Activated gamma-delta T cell treated with Interleukin-2 at 50 U/mL for 16 hours (primary cell): ENCODE data around the gene TRAM2.

Source experiments
- DNase-seq: peaks from one replicate; pipeline ENCODE4 v3.0.0-alpha.2; 2020

Gene TRAM2

DNA sequence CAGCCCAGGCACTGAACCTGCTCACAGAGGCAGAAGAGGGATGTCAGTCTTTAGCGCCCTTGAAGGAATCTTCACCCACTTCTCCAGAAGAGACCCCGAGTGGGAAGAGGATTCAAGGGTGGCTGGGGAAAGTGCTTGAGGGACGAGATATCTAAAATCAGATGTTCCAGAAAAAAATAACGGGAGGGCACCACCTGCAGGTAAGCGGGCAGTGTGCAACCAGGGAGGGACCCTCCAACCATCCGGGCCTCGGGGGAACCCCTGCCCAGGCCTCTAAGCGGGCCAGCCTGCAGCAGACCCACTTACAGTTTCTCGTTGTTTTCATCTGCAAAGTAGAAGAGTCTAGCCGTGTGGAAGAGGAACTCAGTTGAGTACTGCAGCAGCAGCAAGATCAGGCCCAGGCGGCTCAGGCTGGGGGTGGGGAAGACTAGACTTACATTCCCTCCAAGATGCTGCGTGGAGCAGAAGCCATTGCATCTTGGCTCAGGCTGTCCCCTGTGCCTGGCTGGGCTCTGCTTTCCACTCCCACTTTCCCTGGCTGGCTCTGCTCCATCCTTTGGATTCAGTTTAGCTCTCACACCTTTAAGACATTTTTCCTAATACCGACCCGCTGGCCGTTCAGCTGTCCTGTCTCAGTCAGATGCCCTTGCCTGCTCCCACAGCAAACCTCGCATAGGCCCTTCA, 71.0 kb downstream of the TRAM2 start:
- DNase-seq: no peak

DNA sequence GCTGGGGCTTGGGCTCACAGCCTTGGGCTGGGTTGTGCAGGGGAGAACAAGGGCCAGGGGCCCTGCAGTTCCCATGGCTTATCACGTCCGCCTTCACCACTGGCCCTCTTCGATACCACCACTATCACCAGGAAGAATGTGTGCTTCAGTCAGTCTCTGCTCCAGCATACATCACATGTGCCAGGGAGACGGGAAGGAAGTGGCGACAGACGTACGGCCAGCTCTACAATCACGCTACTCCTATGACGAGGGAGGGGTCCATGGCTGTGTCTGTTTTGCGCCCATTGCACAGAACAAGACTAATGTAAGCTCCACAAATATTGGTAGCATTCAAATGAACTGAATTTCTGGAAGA, 72.1 kb downstream of the TRAM2 start:
- DNase-seq: no peak

- DNase-seq: no peak
Measured at GRCh38 chr6:52503851-52504781, 72.7 kb downstream of the TRAM2 start.

DNA sequence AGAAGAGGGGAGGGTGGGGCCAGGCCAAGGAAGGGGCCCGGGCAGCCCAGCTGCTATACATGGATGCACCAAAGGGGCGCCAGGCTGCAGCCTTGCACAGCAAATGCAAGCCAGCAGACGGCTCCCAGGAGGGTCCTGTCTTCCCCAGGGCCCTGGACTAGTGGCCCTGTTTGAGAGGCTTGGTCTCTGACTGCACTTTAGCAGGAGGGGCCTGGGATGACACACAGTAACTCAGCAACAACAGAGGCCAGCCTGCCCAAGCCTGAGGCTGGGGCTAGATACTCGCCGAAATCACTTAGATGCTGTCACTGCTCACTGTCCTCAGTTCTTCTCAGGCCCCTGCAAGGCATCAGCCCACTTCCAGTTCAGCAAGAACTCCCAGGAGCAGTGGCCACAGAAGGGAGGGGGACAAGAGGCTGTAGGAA, 73.5 kb downstream of the TRAM2 start:
- no peak for DNase-seq

DNA sequence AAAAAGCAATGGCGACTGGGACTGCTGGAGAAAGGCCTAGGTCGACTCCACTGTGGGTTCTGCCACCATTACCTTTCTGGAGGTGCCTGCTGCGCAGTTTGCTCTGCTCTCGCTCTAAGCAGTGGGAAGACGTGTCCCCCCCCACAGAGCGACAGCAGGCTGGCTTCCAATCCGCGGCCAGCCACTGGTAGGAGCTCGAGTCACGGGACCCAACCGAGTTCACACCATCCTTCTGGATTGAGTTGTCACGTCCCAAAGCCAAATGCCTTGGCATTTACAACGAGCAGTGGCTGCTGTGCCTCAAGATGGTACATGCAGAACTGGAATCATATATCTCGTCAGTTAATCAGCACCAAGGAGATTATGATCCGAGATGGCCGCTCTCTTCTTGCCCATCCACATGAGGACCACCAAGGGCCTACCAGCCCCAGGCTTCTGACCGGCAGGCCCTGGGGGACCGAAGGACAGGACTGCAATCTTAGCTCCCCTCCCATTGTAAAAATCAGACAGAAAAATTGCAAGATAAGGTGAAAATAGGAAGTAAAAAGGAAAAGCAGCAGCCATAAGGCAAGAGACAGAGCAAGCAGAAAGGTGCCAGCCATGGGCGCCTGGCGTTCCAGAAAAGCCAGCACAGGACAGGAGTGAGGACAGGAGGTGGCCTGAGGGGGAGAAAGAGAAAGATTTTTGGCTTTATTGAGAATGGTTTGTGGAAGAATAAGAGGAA, 74.4 kb downstream of the TRAM2 start:
- DNase-seq: no peak

DNA sequence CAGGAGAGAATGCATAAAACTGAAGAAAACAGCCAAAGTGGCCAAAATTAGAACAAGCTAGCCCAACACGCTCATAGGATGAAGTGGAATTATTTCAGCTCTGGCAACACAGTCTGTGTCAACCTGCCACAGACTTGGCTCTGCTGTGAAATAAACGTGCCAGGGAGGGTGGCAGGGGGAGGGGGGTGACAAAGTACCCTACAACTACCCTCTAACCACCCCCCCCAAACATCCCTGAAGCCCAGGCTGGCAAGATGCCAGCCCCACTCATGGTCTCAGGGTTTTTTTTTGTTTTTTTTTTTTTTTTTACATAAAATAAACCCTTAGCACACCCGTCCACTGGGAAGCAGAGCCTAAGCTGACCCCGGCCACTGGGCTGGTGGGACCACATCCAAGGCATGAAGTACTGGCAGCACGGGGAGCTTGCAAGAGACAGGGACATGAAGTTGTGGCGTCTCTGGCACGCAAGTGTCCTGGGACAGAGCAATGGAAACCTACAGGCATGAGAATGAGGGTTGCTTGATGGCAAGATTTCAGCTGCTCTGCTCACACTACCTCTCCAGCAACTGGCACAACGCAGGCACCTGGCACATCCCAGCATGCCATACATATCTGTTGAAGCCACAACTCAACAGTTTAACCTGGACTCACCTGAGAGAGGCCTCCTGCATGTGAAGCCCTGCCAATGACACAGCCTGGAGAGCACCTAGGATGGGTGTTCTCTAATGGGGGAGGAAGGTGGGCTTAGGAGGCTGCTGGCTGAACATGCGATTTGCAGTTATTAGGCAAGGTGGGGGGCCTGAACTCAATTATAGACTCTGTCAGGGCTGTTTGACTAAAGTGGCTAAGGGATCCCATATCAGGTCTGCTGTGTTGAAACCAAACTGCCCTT, 76.4 kb downstream of the TRAM2 start:
- DNase-seq: no peak

DNA sequence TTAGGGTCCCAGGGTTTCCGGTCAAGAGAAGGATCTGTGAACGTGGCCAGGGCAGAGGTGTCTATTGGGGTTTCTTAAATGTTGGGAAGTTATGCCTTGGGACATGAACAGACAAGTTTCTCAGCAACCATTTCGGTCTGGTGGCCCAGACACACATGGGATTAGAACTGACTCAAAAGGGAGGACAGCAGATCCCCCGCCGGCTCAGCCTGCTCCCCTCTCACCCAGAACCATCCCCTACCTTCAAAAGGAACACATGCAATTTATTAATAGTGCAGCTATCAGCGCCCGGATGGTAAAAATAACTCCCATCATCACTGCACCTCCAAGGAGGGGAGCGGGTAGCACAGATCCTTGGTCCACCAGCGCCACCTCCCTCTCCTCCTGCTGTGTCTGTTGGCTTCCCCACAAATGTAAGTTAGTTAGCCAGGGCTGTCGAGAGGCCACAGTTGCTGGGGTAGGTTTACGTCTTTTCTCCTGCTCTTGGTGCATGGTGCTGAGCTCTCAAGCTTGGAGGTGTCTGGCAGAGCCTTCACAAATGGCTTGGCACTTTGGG, 77.1 kb downstream of the TRAM2 start:
- no peak for DNase-seq

DNA sequence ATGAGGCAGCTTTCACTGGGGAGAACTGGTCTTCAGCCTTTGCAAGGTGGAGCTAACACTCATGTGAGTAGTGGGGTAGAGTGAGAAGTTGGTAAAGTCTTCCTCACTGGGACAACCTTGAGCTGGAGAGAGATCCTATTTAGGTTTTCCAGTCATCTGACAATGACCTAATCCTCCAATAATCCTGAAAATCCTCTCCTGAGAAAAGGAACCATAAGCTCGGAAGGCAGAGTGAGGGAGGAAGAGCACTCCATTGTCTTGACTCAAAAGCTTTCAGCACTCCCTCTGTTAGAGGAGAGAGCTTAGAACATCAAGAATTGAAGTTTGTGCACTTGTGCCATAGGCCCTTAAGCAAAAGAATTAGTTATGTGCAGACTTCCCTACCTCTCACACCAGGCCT, 77.8 kb downstream of the TRAM2 start:
- DNase-seq: no peak

- no peak for DNase-seq
Measured at GRCh38 chr6:52498538-52499017, 78.3 kb downstream of the TRAM2 start.

DNA sequence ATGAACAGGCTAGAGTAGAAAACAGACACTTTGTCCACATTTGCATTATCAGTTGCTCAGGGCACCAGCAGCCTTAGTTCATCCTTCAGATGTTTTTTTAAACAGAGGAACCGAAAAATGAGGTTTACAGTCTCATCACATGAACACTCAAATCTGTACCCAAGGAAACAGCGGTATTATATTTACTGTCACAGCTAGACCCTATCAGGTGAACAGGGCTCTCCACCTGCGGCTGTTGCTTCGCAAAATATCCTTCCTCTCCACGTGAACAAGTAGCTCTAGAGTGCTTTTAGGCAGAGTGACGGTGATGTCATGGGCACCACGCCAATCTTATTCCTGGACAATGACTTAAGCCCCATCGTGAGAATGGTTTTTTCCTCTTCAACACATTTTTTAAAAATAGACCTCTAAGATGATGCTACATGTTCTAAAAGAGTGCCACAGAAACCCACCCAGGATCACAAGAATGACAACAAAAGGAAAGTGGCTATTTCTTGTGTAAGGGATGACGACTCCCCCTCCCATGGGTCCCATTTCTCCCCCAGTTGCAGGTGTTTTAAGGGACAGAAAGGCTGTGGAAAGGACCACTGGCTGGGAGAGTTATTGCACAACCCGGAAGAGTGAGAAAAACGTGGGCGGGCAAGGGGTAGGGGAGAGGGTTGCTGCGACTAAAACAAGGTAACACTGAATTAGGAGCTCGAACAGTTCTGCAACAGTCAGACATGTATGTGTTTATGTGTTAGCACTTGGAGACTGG, 79.0 kb downstream of the TRAM2 start:
- no peak for DNase-seq

- no peak for DNase-seq
Measured at GRCh38 chr6:52496631-52497030, 80.2 kb downstream of the TRAM2 start.

- DNase-seq: no peak
Measured at GRCh38 chr6:52495922-52496321, 80.9 kb downstream of the TRAM2 start.

- DNase-seq: no peak
Measured at GRCh38 chr6:52494298-52495072, 82.4 kb downstream of the TRAM2 start.

GRCh38 chr6:52493669-52494068, 83.2 kb downstream of the TRAM2 start:
- DNase-seq: no peak

DNA sequence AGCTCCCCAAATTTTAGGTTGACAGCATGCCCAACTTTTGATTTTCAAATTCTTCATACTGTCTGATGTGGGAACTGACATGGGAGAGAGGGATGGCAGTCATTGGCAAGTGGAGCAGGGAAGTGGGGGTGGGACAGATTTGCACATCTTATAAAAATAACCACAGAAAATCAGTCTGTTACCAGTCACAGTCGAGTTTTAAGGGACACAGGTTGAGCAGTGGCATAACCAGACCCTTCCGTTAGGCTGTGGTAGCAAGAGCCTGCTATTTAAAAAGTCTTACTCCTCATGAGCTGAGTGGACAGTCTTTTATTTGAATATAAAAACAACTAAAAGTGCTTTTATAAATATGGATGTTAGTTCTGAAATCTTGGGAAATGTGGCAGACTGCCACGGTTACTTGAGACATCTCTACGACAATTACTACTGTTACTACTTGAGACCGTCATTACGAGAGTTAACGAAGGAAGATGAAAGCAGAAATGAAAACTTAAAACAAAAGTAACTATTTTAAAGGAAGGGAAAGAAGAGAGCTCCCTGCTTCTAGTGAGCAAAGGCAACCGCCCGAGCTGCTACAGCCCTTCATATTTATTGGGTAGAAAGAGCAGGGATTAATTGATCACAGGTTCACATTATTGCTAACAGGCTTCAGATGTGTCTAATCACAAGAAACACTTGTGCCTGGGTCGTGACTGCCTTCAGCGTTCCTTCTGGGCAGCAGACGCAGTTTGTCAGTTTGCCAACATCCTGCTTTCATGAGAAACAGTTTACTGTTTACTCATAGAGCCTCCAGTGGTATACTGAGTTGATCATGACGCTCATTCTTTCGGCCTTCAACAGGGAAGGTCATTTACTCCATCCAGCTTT, 85.4 kb downstream of the TRAM2 start:
- DNase-seq: no peak

DNA sequence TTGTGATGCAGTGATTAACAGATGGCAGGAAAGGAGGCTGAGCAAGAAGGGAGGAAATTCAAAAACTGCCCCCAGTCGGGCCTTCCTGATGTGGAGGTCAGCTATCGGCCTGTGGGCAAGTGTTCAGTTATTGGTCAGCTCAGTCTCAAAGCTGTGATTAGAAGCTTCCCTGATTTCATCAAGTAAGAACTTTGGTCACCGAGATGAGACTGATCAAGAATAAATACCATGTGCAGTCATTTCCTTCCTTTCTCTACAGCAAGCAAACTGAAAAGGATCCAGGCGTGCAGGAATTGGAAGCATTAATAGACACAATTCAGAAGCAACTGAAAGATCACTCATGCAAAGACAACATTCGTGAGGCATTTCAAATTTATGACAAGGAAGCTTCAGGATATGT, 87.0 kb downstream of the TRAM2 start:
- no peak for DNase-seq

- no peak for DNase-seq
Measured at GRCh38 chr6:52483671-52484003, 93.2 kb downstream of the TRAM2 start.

- DNase-seq: no peak
Measured at GRCh38 chr6:52482903-52483670, 93.8 kb downstream of the TRAM2 start.

- DNase-seq: no peak
Measured at GRCh38 chr6:52475307-52475706, 101.6 kb downstream of the TRAM2 start.
